CD14-positive monocyte (primary cell): ENCODE measurements around the gene ESRP2. TPM values are rescaled to one million over a fixed set of nuclear protein-coding genes. Genes with fewer than 3 reads are reported as not detected.

Experiments
- DNase-seq, 3 donors: peaks; one replicate each; pipeline ENCODE4 v3.0.0-alpha.2; 2011 to 2022
- H2AFZ ChIP-seq: 2 replicates; pipeline ENCODE4 v1.6.0; 2012; ENCODE audit warnings: mild to moderate bottlenecking, low read depth, low read length, inconsistent platforms; ENCODE audit not compliant: insufficient read depth, poor library complexity, severe bottlenecking
- H3K27ac ChIP-seq, 2 donors: 1 replicate in 1 of 2; 2 replicates in 1 of 2; pipeline ENCODE4 v1.5.1; 2012 to 2013; ENCODE audit warnings: low read length in 2 of 2, control low read depth in 1 of 2, inconsistent platforms in 1 of 2, low read depth in 1 of 2, mild to moderate bottlenecking in 1 of 2
- H3K27me3 ChIP-seq, 2 donors: one replicate each; pipeline versions ENCODE4 v1.6.0 to v1.6.1; 2011 to 2013; ENCODE audit warnings: low read length in 2 of 2; ENCODE audit not compliant: control insufficient read depth in 2 of 2, insufficient read depth in 2 of 2
- H3K36me3 ChIP-seq, 2 donors: replicated peaks in 1 of 2; 1 replicate in 1 of 2; 2 replicates in 1 of 2; pipeline versions ENCODE4 v1.5.1 to v1.6.1; 2012 to 2013; ENCODE audit warnings: low read length in 2 of 2, control low read depth in 1 of 2, inconsistent platforms in 1 of 2, mild to moderate bottlenecking in 1 of 2; ENCODE audit not compliant: insufficient read depth in 2 of 2, control insufficient read depth in 1 of 2
- H3K4me1 ChIP-seq, 2 donors: 1 replicate in 1 of 2; 2 replicates in 1 of 2; pipeline versions ENCODE4 v1.5.1 to v1.6.1; 2012 to 2013; ENCODE audit warnings: low read length in 2 of 2, control low read depth in 1 of 2, inconsistent platforms in 1 of 2, mild to moderate bottlenecking in 1 of 2, moderate library complexity in 1 of 2; ENCODE audit not compliant: insufficient read depth in 2 of 2, control insufficient read depth in 1 of 2
- H3K4me2 ChIP-seq: replicated peaks from 2 replicates; pipeline ENCODE3; 2012; ENCODE audit warnings: low read length, moderate library complexity, mild to moderate bottlenecking; ENCODE audit not compliant: poor library complexity, severe bottlenecking; ENCODE audit errors: extremely low read depth
- H3K4me3 ChIP-seq, 3 experiments: fragments of 200-600 bp in 1 of 3; sonication (generic) in 1 of 3; replicated peaks in 1 of 3; 1 replicate in 2 of 3; 2 replicates in 1 of 3; pipeline ENCODE4 v1.5.1; 2011 to 2013; ENCODE audit warnings: low read length in 3 of 3, mild to moderate bottlenecking in 3 of 3, control low read depth in 2 of 3, low read depth in 2 of 3, inconsistent platforms in 1 of 3, moderate library complexity in 1 of 3
- H3K79me2 ChIP-seq: 2 replicates; pipeline ENCODE4 v1.6.0; 2012; ENCODE audit warnings: mild to moderate bottlenecking, control low read depth, inconsistent platforms, low read length, moderate library complexity; ENCODE audit not compliant: insufficient read depth
- H3K9ac ChIP-seq: 2 replicates; pipeline ENCODE4 v1.6.0; 2017; ENCODE audit warnings: low read length, mild to moderate bottlenecking; ENCODE audit not compliant: insufficient read depth, poor library complexity, severe bottlenecking
- H3K9me3 ChIP-seq, 2 donors: replicated peaks in 1 of 2; 1 replicate in 1 of 2; 2 replicates in 1 of 2; pipeline versions ENCODE4 v1.5.1 to v1.6.1; 2012 to 2013; ENCODE audit warnings: low read length in 2 of 2, control low read depth in 1 of 2; ENCODE audit not compliant: control insufficient read depth in 1 of 2, insufficient read depth in 1 of 2
- H4K20me1 ChIP-seq: 2 replicates; pipeline ENCODE4 v1.6.0; 2012; ENCODE audit warnings: mild to moderate bottlenecking, low read length, control low read depth, moderate library complexity; ENCODE audit not compliant: insufficient read depth
- H3K27ac Mint-ChIP-seq, 7 donors: one replicate each; pipeline ENCODE4 v1.8.0; 2020; ENCODE audit warnings: mild to moderate bottlenecking in 7 of 7, mixed read lengths in 7 of 7, moderate library complexity in 6 of 7, inconsistent platforms in 2 of 7
- H3K27me3 Mint-ChIP-seq, 3 donors: one replicate each; pipeline ENCODE4 v1.8.0; 2021 to 2022; ENCODE audit warnings: low read depth in 3 of 3, mild to moderate bottlenecking in 3 of 3, mixed read lengths in 3 of 3, moderate library complexity in 3 of 3, inconsistent platforms in 1 of 3
- H3K36me3 Mint-ChIP-seq, 2 donors: one replicate each; pipeline ENCODE4 v1.8.0; 2020; ENCODE audit warnings: mixed read lengths in 2 of 2, inconsistent platforms in 1 of 2, mild to moderate bottlenecking in 1 of 2
- H3K4me1 Mint-ChIP-seq: one replicate; pipeline ENCODE4 v1.8.0; 2020; ENCODE audit warnings: mild to moderate bottlenecking, mixed read lengths
- H3K4me3 Mint-ChIP-seq, 2 donors: one replicate each; pipeline ENCODE4 v1.8.0; 2020; ENCODE audit warnings: mild to moderate bottlenecking in 2 of 2, mixed read lengths in 2 of 2, moderate library complexity in 1 of 2
- H3K9me3 Mint-ChIP-seq, 7 donors: one replicate each; pipeline ENCODE4 v1.8.0; 2020 to 2022; ENCODE audit warnings: mixed read lengths in 7 of 7, mild to moderate bottlenecking in 6 of 7, moderate library complexity in 6 of 7, inconsistent platforms in 2 of 7
- WGBS: methylation state at CpG from one replicate; pipeline ENCODE4 v1.1.5; 2013; ENCODE audit warnings: missing lambda C conversion rate; ENCODE audit not compliant: insufficient coverage; 5-methylcytosine and 5-hydroxymethylcytosine counted together
- intact Hi-C, 2 donors: fragments of 100-400 bp; cut with micrococcal nuclease; formaldehyde crosslinking; loops; one replicate each; pipeline versions ENCODE4 v1.15.0 to v1.15.1; 2023
- polyA minus RNA-seq: library from RNA; depleted of rRNA, polyadenylated mRNA; stranded (reverse); fragments of >200 nt; gene quantifications from 2 replicates; pipeline ENCODE4 v1.2.3, GENCODE V29; 2012
- polyA plus RNA-seq, 3 donors: library from polyadenylated mRNA; depleted of rRNA in 1 of 3; unstranded in 2 of 3; stranded (reverse) in 1 of 3; fragments of 300-500 nt in 2 of 3; fragments of >200 nt in 1 of 3; fragmentation: Illumina TruSeq in 2 of 3; gene quantifications; 1 replicate in 2 of 3; 2 replicates in 1 of 3; pipeline ENCODE4 v1.2.3, GENCODE V29; 2012 to 2021
- total RNA-seq, 12 experiments: library from RNA in 1 of 12; stranded (reverse) in 1 of 12; fragments of 120-200 nt in 1 of 12; gene quantifications; one replicate each; pipeline ENCODE4 v1.2.4 and lab custom pipeline; 2013 to 2026; ENCODE audit warnings: mixed read lengths in 6 of 12, inconsistent platforms in 1 of 12
- TF ChIP-seq, protein P1 (sequence below): fragments of 200-600 bp; IDR thresholded peaks from one replicate; pipeline ENCODE4 v1.8.0; 2022; ENCODE audit warnings: antibody characterized with exemption, mild to moderate bottlenecking

ESRP2 gene
- total RNA-seq (2013) = not detected
- polyA plus RNA-seq (not detected), polyA minus RNA-seq (not detected in 2 replicates), total RNA-seq (lab: John Stamatoyannopoulos, UW) (0 to 0.92 (median 0.17) reads per million in 11 experiments)

DNA sequence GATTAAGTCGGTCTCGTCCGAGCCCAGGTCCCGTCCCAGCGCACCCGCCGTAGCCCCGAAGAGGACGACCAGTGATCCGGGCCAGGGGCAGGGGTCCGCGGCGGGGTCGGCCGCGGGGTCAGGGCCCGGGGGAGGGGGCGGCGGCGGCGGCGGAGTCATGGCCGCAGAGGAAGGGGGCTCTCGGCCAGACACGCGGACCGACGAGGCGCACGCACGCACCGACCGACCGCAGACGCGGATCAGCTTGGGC lies at the start of gene ESRP2:
Gene ESRP2 (minus strand): TSS at position 241 of the 250 bp plus-strand sequence. CDS start 82 bp downstream, at position 159.
- Histone ChIP-seq H2AFZ (peak within 1 kb of the TSS; percentile 99), H3K79me2 (no peaks in the 10 kb centered on the region), H4K20me1 (peaks cover 6% of the 10 kb centered on the region), H3K27me3 (peaks cover 9 to 33% of the 10 kb centered on the region in 2 donors), H3K4me2 (peak within 1 kb of the TSS; percentile 84), H3K36me3 (peaks cover 8 to 12% of the 10 kb centered on the region in 2 donors), H3K4me1 (peaks cover 25 to 49% of the 10 kb centered on the region in 2 donors), H3K4me3 (peak within 1 kb of the TSS; percentile 46 to 85 (median 70)), H3K9me3 (no peaks in the 10 kb centered on the region), H3K9ac (no peak within 1 kb of the TSS), H3K27ac (no peak within 1 kb of the TSS)
- intact Hi-C loops = loop anchor here in 1 of 2 donors (5.0 to 10.0 kb wide), 2 partner anchors 149 to 351 kb away; partner anchors contain the start of genes NFATC3 and NRN1L
- TF ChIP-seq, protein P1, sequence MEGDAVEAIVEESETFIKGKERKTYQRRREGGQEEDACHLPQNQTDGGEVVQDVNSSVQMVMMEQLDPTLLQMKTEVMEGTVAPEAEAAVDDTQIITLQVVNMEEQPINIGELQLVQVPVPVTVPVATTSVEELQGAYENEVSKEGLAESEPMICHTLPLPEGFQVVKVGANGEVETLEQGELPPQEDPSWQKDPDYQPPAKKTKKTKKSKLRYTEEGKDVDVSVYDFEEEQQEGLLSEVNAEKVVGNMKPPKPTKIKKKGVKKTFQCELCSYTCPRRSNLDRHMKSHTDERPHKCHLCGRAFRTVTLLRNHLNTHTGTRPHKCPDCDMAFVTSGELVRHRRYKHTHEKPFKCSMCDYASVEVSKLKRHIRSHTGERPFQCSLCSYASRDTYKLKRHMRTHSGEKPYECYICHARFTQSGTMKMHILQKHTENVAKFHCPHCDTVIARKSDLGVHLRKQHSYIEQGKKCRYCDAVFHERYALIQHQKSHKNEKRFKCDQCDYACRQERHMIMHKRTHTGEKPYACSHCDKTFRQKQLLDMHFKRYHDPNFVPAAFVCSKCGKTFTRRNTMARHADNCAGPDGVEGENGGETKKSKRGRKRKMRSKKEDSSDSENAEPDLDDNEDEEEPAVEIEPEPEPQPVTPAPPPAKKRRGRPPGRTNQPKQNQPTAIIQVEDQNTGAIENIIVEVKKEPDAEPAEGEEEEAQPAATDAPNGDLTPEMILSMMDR = no peak
- no peak for DNase-seq
- Mint-ChIP-seq H3K4me3 (peak within 1 kb of the TSS; percentile 97 to 99), H3K27me3 (peaks cover 28 to 42% (median 31%) of the 10 kb centered on the region in 3 donors), H3K36me3 (peaks cover 6 to 13% of the 10 kb centered on the region in 2 donors), H3K4me1 (peaks cover 28% of the 10 kb centered on the region), H3K27ac (peak within 1 kb of the TSS in 2 of 7 donors; percentile 14 to 90), H3K9me3 (peaks cover 0 to 19% (median 4%) of the 10 kb centered on the region in 7 donors)
- WGBS = 4% methylated on average over 36 of the region's 36 CpGs

DNA sequence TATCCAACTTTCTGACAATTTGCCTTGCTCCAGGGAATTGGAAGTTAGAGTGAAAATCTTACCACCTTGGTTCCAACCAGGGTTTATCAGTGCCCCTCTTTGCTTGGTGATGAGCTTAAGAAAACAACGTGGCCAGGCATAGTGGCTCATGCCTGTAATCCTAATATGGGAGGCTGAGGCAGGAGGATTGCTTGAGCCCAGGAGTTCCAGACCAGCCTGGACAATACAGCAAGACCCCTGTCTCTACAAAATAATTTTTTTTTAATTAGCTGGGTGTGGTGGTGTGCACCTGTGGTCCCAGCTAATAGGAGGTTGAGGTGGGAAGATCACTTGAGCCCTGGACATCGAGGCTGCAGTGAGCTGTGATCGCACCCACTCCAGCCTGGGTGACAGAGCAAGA lies 49.8 kb upstream of the ESRP2 start:
- peaks cover 38% of the 10 kb centered on the region for H3K79me2 ChIP-seq
- H3K27me3 ChIP-seq = no peaks in the 10 kb centered on the region
- no peaks in the 10 kb centered on the region for H3K9me3 ChIP-seq
- 71% methylated on average over 1 of the region's 3 CpGs for WGBS
- H4K20me1 ChIP-seq = no peaks in the 10 kb centered on the region
- peaks cover 0 to 2% (median 0%) of the 10 kb centered on the region in 7 donors for H3K9me3 Mint-ChIP-seq
- peak overlapping the region; percentile 66 to 87 for H3K4me3 Mint-ChIP-seq
- H3K4me1 Mint-ChIP-seq = peaks cover 80% of the 10 kb centered on the region
- peak overlapping the region; percentile 68 for H3K4me2 ChIP-seq
- peaks cover 12 to 42% of the 10 kb centered on the region in 2 donors for H3K36me3 ChIP-seq
- H3K9ac ChIP-seq = no peak overlapping the region
- peaks cover 48 to 51% of the 10 kb centered on the region in 2 donors for H3K36me3 Mint-ChIP-seq
- peaks cover 75 to 79% of the 10 kb centered on the region in 2 donors for H3K4me1 ChIP-seq
- H3K27ac ChIP-seq = peak overlapping the region; percentile 67 to 79
- no peak for DNase-seq
- peak overlapping the region in 1 of 3 experiments; percentile 64 for H3K4me3 ChIP-seq
- peak overlapping the region; percentile 84 to 99 (median 91) for H3K27ac Mint-ChIP-seq
- H3K27me3 Mint-ChIP-seq = no peaks in the 10 kb centered on the region
- intact Hi-C loops = no loop called here
- TF ChIP-seq, protein P1 = no peak
- H2AFZ ChIP-seq = no peak overlapping the region
